PC-9 (cell line): ENCODE measurements around the gene GPR137. TPM values are rescaled to one million over a fixed set of nuclear protein-coding genes. Genes with fewer than 3 reads are reported as not detected.
A peak's percentile ranks its signal among the peaks of the same experiment; 100 is the strongest.

Experiments used
- BruUV-seq: library from RNA; stranded (reverse); fragments of 400-500 nt; replicated peaks from 2 replicates; lab custom pipeline; 2021; lab: Mats Ljungman, UMichigan
- CTCF ChIA-PET: fragments of 300-600 bp; sonication (Branson Sonifier 250); formaldehyde crosslinking; loops from one replicate; lab custom pipeline; 2022; ENCODE audit warnings: antibody characterized with exemption; lab: Charles Lee
- POLR2A ChIA-PET: fragments of 300-600 bp; sonication (Branson Sonifier 250); formaldehyde crosslinking; loops from one replicate; lab custom pipeline; 2022; ENCODE audit warnings: antibody characterized with exemption; ENCODE audit not compliant: unreplicated experiment; lab: Charles Lee
- DNase-seq, 2 experiments: peaks; one replicate each; pipeline versions ENCODE4 v3.0.0 to v3.0.0-alpha.2; 2015 to 2022; ENCODE audit warnings: mixed read lengths in 1 of 2
- H2AFZ ChIP-seq: fragments of 200-600 bp; sonication (generic); 2 replicates; pipeline ENCODE4 v1.8.1; 2017; ENCODE audit warnings: antibody characterized with exemption
- H3F3A ChIP-seq: fragments of 200-600 bp; sonication (generic); 2 replicates; pipeline ENCODE4 v1.8.1; 2017; ENCODE audit warnings: antibody characterized with exemption, mild to moderate bottlenecking, low read depth; ENCODE audit not compliant: insufficient read depth
- H3K27ac ChIP-seq: fragments of 200-600 bp; sonication (generic); 2 replicates; pipeline ENCODE4 v1.6.1; 2016; ENCODE audit warnings: mixed run types
- H3K27me3 ChIP-seq: fragments of 200-600 bp; sonication (generic); 2 replicates; pipeline ENCODE4 v1.6.1; 2016; ENCODE audit warnings: low read depth, mixed run types; ENCODE audit not compliant: insufficient read depth
- H3K36me3 ChIP-seq: fragments of 200-600 bp; sonication (generic); 2 replicates; pipeline ENCODE4 v1.6.1; 2016; ENCODE audit warnings: low read depth, mixed run types
- H3K4me1 ChIP-seq: fragments of 200-600 bp; sonication (generic); replicated peaks from 2 replicates; pipeline ENCODE4 v1.6.1; 2016; ENCODE audit warnings: mixed run types; ENCODE audit not compliant: insufficient read depth
- H3K4me2 ChIP-seq: fragments of 200-600 bp; sonication (generic); 2 replicates; pipeline ENCODE4 v1.6.1; 2017; ENCODE audit warnings: mixed run types
- H3K4me3 ChIP-seq: fragments of 200-600 bp; sonication (generic); 2 replicates; pipeline ENCODE4 v1.6.1; 2016; ENCODE audit warnings: mixed run types
- H3K79me2 ChIP-seq: fragments of 200-600 bp; sonication (generic); 2 replicates; pipeline ENCODE4 v1.6.1; 2017; ENCODE audit warnings: low read depth, mixed run types
- H3K9me2 ChIP-seq: fragments of 200-600 bp; sonication (generic); 2 replicates; pipeline ENCODE4 v1.8.1; 2017; ENCODE audit warnings: mild to moderate bottlenecking; ENCODE audit not compliant: insufficient read depth
- H3K9me3 ChIP-seq: fragments of 200-600 bp; sonication (generic); 2 replicates; pipeline ENCODE4 v1.8.1; 2016; ENCODE audit warnings: low read depth; ENCODE audit not compliant: insufficient read depth
- H4K20me1 ChIP-seq: fragments of 200-600 bp; sonication (generic); 2 replicates; pipeline ENCODE4 v1.8.1; 2017; ENCODE audit not compliant: insufficient read depth
- EZH2 ChIP-seq: fragments of 200-600 bp; sonication (generic); IDR thresholded peaks from 2 replicates; pipeline ENCODE4 v1.8.0; 2017; ENCODE audit warnings: antibody characterized with exemption, low read depth
- intact Hi-C: fragments of 100-400 bp; cut with micrococcal nuclease; formaldehyde crosslinking; loops from one replicate; pipeline ENCODE4 v1.10.0; 2022; ENCODE audit not compliant: unreplicated experiment
- total RNA-seq: library from RNA; stranded (reverse); gene quantifications from 2 replicates; pipeline ENCODE4 v1.2.3, GENCODE V29; 2021
- TF ChIP-seq, protein P1 (sequence below): fragments of 200-600 bp; sonication (generic); conservative IDR thresholded peaks from 2 replicates; pipeline ENCODE4 v1.6.1; 2017; ENCODE audit warnings: mixed run types, antibody characterized with exemption, mild to moderate bottlenecking, moderate library complexity

GPR137 gene
- total RNA-seq, 1 experiment from 2014 or later = 72.8 TPM

DNA sequence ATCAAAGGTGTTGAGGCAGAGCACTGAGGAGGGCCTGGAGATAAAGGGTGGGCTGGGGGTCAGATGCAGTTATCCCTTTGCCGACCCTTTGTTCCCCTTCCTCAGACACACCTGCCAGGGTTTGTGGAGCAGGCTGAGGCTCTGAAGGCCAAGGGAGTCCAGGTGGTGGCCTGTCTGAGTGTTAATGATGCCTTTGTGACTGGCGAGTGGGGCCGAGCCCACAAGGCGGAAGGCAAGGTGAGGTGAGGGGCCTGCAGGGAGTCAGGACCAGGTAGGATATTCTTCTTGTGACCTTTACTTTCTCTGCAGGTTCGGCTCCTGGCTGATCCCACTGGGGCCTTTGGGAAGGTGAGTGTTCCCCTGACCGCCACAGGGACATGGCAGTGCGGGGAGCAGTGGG, 34.9 kb downstream of the GPR137 start:
- peaks cover 39% of the 10 kb centered on the region for H3K79me2 ChIP-seq
- DNase-seq = peak in 1 of 2 experiments; percentile 33
- peaks cover 49% of the 10 kb centered on the region for H3F3A ChIP-seq
- ChIA-PET POLR2A (no interaction called here), CTCF (no interaction called here)
- peaks cover 5% of the 10 kb centered on the region; the same call in 1 of the 2 replicates for H4K20me1 ChIP-seq
- H3K27ac ChIP-seq = peak overlapping the region; percentile 46; the same call in 1 of the 2 replicates
- H2AFZ ChIP-seq = no peak overlapping the region
- TF ChIP-seq EZH2 = no peak
- TF ChIP-seq, protein P1, sequence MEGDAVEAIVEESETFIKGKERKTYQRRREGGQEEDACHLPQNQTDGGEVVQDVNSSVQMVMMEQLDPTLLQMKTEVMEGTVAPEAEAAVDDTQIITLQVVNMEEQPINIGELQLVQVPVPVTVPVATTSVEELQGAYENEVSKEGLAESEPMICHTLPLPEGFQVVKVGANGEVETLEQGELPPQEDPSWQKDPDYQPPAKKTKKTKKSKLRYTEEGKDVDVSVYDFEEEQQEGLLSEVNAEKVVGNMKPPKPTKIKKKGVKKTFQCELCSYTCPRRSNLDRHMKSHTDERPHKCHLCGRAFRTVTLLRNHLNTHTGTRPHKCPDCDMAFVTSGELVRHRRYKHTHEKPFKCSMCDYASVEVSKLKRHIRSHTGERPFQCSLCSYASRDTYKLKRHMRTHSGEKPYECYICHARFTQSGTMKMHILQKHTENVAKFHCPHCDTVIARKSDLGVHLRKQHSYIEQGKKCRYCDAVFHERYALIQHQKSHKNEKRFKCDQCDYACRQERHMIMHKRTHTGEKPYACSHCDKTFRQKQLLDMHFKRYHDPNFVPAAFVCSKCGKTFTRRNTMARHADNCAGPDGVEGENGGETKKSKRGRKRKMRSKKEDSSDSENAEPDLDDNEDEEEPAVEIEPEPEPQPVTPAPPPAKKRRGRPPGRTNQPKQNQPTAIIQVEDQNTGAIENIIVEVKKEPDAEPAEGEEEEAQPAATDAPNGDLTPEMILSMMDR = no peak
- H3K4me3 ChIP-seq = no peak overlapping the region
- H3K4me1 ChIP-seq = peaks cover 44% of the 10 kb centered on the region
- H3K4me2 ChIP-seq = no peak overlapping the region
- intact Hi-C loops = no loop called here
- H3K9me3 ChIP-seq = no peaks in the 10 kb centered on the region
- H3K9me2 ChIP-seq = no peaks in the 10 kb centered on the region
- H3K27me3 ChIP-seq = no peaks in the 10 kb centered on the region
- H3K36me3 ChIP-seq = peaks cover 7% of the 10 kb centered on the region; the same call in 1 of the 2 replicates
- BruUV-seq = no TSS peak

DNA sequence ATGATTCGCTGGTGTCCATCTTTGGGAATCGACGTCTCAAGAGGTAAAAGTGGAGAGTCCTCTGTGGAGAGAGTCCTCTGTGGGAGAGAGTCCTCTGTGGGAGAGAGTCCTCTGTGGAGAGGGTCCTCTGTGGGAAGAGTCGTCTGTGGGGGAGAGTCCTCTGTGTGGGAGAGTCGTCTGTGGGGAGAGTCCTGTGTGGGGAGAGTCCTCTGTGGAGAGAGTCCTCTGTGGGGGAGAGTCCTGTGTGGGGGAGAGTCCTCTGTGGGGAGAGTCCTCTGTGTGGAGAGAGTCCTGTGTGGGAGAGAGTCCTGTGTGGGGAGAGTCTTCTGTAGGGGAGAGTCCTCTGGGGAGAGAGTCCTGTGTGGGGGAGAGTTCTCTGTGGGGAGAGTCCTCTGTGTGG, 35.4 kb downstream of the GPR137 start:
- intact Hi-C loops = loop anchor here (1.0 kb wide), 1 partner anchor 11 kb away; no protein-coding TSS in a partner anchor
- DNase-seq = peak in 1 of 2 experiments; percentile 32
- H3K9me2 ChIP-seq = no peaks in the 10 kb centered on the region
- no peaks in the 10 kb centered on the region for H3K9me3 ChIP-seq
- peaks cover 39% of the 10 kb centered on the region for H3K4me1 ChIP-seq
- BruUV-seq = no TSS peak
- H2AFZ ChIP-seq = no peak overlapping the region
- H3K36me3 ChIP-seq = peaks cover 7% of the 10 kb centered on the region; the same call in 1 of the 2 replicates
- H3K4me2 ChIP-seq = peak overlapping the region; percentile 23; the same call in 1 of the 2 replicates
- peaks cover 46% of the 10 kb centered on the region for H3F3A ChIP-seq
- peaks cover 5% of the 10 kb centered on the region; the same call in 1 of the 2 replicates for H4K20me1 ChIP-seq
- no peak overlapping the region for H3K4me3 ChIP-seq
- ChIA-PET POLR2A (interaction anchor here (0.6 to 0.7 kb wide), 3 partner anchors 10 to 1101 kb away, joined by 5 to 10 read pairs (median 8); partner anchors contain the start of gene NEAT1), CTCF (interaction anchor here (0.7 to 1.3 kb wide), 3 partner anchors 11 to 34 kb away, joined by 4 to 13 read pairs (median 7); no protein-coding TSS in a partner anchor)
- peak overlapping the region; percentile 46 for H3K27ac ChIP-seq
- peaks cover 35% of the 10 kb centered on the region for H3K79me2 ChIP-seq
- no peak for TF ChIP-seq EZH2
- TF ChIP-seq, protein P1 = no peak
- no peaks in the 10 kb centered on the region for H3K27me3 ChIP-seq

DNA sequence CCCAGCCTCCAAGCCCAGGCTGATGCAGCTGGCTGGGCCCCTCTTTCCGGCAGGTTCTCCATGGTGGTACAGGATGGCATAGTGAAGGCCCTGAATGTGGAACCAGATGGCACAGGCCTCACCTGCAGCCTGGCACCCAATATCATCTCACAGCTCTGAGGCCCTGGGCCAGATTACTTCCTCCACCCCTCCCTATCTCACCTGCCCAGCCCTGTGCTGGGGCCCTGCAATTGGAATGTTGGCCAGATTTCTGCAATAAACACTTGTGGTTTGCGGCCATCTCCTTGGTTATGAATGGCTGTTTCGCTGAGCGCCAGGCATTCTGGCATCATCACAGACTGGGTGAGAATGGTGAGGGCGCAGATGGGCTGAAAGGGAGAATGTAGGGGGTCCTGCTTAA, 35.9 kb downstream of the GPR137 start:
- Histone ChIP-seq H3K4me3 (no peak overlapping the region), H3K4me2 (peak overlapping the region; percentile 23; the same call in 1 of the 2 replicates), H3K27me3 (no peaks in the 10 kb centered on the region), H3K9me2 (no peaks in the 10 kb centered on the region), H3K27ac (peak overlapping the region; percentile 46), H3F3A (peaks cover 42% of the 10 kb centered on the region), H3K36me3 (peaks cover 7% of the 10 kb centered on the region; the same call in 1 of the 2 replicates), H3K9me3 (no peaks in the 10 kb centered on the region), H3K4me1 (peaks cover 34% of the 10 kb centered on the region), H2AFZ (no peak overlapping the region), H4K20me1 (peaks cover 2% of the 10 kb centered on the region; the same call in 1 of the 2 replicates), H3K79me2 (peaks cover 30% of the 10 kb centered on the region)
- peak; percentile 89 to 91 for DNase-seq
- TF ChIP-seq, protein P1 = no peak
- TF ChIP-seq EZH2 = no peak
- CTCF ChIA-PET = interaction anchor here (0.7 to 1.3 kb wide), 3 partner anchors 10 to 33 kb away, joined by 4 to 13 read pairs (median 7); no protein-coding TSS in a partner anchor
- BruUV-seq = no TSS peak
- intact Hi-C loops = loop anchor here (1.0 kb wide), 1 partner anchor 11 kb away; no protein-coding TSS in a partner anchor
- POLR2A ChIA-PET = interaction anchor here (0.6 to 0.7 kb wide), 3 partner anchors 10 to 1101 kb away, joined by 5 to 10 read pairs (median 8); partner anchors contain the start of gene NEAT1
